GM19193 (cell line): ENCODE data around the gene LDLRAD3.

Source experiments
- POLR2A ChIP-seq: IDR thresholded peaks from 4 replicates; pipeline ENCODE4 v1.6.1; 2011; ENCODE audit not compliant: insufficient read depth, insufficient read length; ENCODE audit errors: extremely low read depth

Gene LDLRAD3

DNA sequence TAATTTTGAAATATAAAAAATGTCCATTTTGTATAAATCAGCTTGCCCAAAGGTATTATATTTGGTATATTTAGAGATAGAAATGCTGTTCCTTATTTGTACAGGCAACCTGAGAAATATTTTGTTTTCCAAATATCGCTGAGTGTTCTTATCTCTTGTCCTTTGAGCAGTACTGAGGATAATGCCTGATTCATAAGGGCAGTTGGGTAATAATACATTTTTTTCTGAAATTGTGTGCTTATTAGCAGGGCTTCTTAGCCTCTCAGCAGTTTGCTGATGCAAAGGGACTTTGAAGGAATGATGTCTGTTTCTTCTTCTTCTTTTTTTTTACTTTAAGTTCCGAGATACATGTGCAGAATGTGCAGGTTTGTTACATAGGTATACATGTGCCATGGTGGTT is 69.1 kb downstream of the LDLRAD3 start:
- no peak for TF ChIP-seq POLR2A

DNA sequence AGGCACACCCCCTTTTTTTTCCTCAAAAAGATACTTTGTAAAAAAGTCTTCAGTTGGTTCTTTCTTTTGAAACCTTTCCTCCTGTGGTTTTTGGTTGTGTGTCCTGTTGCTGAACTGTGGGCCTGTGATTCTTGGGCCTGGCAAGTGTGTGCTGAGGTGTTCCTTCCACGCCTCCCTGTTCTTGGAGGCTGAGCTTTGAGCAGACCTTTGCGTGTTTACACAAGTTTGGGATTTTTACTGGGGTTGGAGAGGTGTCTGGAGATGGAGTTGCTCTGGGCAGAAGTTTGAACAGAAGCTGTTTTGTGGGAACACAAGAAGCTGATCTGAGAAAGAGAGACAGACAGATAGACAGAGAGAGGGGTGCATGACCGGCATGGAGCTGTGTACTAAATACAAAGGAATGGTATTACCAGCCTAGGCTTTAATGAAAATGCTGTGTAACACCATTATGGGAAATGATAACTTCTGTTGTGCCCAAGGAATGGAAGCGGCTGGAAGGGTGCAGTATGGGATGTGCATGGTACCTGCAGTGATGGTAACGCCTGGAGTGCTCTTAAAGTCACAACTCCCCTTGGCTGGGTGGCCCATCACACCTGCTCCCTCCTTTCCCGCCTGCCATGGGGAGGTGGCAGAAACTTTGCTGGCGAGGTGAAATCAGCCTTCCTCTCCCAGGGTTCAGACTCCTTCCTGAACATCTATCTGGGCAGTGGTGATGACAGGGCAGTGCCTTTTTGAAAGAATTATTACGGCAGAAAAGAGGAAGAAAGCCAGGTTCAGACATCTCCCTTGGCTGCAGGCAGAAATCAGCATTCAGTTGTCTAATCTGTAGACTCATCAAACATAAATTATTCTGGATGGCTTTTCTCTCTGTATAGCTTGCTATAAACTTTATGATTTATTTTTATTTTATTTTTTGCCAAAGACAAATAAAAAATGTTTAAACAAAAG is 70.4 kb downstream of the LDLRAD3 start:
- TF ChIP-seq POLR2A, result no peak

GRCh38 chr11:36014898-36015665 is 71.2 kb downstream of the LDLRAD3 start:
- TF ChIP-seq POLR2A, result no peak

DNA sequence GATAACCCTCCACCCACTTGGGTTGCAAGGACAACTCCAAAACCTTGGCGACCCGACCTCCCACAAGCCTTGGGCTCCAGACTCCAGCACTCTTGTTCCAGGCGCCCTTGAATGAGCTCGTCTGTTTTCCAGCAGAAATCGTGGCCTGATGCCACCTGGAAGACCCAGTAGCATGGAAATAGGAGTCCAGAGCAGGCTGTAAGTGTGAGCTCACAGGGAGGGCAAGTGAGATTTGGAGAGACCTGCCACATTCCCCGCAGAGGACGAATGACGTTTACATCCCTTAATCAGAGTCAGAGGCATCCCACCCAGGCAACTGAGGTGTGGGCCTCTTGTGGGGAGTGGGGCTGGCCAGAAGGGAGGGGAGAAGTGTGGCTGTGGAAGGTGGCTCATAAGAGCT is 71.9 kb downstream of the LDLRAD3 start:
- TF ChIP-seq POLR2A, result no peak

- TF ChIP-seq POLR2A, result no peak
These were observed 72.4 kb downstream of the LDLRAD3 start for GRCh38 chr11:36016263-36016662.

- TF ChIP-seq POLR2A, result no peak
These were observed 72.8 kb downstream of the LDLRAD3 start for GRCh38 chr11:36016709-36017108.

GRCh38 chr11:36019005-36019596 is 75.2 kb downstream of the LDLRAD3 start:
- no peak for TF ChIP-seq POLR2A

- TF ChIP-seq POLR2A, result no peak
These were observed 75.9 kb downstream of the LDLRAD3 start for GRCh38 chr11:36019722-36020121.

- no peak for TF ChIP-seq POLR2A
These were observed 79.0 kb downstream of the LDLRAD3 start for GRCh38 chr11:36022882-36023281.

DNA sequence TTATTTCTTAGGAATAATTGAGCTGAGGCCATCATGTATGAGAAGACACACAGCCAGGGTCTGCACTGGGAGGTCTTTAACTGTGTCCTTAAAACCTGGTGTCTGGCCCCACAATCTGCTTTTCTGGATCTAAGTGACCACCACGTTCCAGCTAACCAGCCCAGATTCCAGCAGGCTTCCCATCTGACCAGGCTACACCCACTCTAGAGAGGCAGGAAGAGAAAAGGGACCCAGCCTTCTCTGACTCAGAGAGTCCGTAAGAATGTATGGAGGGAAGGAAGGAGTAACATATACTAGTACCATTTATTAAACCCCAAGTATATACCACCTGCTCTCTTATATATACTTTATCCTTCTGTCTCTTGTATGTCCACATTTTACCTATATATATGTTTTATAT is 80.1 kb downstream of the LDLRAD3 start:
- TF ChIP-seq POLR2A, result no peak

DNA sequence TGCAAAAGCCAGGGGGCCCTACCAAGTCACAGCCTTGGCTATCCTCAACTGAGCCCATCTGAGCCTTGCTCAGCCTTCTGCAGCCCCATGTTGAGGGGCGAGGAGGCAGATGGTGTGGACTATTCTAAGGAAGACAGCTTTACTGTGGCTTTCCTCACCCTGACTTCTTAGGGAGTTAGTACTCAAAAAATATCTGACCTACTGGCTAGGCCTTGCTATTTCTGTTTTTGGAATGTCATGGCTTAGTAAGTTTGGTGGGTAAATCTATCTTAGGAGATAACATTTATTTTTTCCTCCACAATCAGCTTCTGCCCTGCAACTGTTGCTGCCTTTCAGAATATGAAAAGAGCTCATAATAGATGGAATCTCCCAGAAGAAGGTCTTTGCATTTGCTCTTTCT is 80.9 kb downstream of the LDLRAD3 start:
- TF ChIP-seq POLR2A, result no peak

GRCh38 chr11:36026315-36026968 is 82.6 kb downstream of the LDLRAD3 start:
- TF ChIP-seq POLR2A, result no peak

- no peak for TF ChIP-seq POLR2A
These were observed 83.9 kb downstream of the LDLRAD3 start for GRCh38 chr11:36027731-36028130.

DNA sequence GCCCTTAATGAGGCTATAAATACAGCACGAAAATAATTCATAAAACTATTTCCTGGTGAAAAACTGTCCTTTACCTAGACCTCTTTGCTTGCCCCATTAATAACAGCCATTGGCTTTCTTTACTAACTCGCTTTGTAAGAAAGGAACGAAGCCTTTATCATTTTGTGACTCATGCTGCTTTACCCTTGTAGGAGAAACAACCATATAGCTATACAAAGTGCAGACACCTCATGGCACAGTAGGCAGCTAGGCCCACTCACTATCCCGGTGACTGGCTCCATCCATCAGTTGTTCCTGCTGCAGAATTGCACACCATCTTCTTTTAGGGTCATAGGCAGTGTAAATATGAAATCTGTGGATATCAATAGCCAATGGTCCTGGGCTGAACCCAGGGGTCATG is 85.8 kb downstream of the LDLRAD3 start:
- no peak for TF ChIP-seq POLR2A
